NCI-H187 (cell line): ENCODE measurements around the gene ODAD2.
"Not testable (repeated sequence)": the region's sequence is repeated elsewhere in the genome, so short reads cannot be mapped to it uniquely, and the experiment has no call there.

Experiments
- DNase-seq, 2 experiments: peaks; one replicate each; lab custom pipeline; 2025; lab: John Stamatoyannopoulos, UW

Gene ODAD2, protein sequence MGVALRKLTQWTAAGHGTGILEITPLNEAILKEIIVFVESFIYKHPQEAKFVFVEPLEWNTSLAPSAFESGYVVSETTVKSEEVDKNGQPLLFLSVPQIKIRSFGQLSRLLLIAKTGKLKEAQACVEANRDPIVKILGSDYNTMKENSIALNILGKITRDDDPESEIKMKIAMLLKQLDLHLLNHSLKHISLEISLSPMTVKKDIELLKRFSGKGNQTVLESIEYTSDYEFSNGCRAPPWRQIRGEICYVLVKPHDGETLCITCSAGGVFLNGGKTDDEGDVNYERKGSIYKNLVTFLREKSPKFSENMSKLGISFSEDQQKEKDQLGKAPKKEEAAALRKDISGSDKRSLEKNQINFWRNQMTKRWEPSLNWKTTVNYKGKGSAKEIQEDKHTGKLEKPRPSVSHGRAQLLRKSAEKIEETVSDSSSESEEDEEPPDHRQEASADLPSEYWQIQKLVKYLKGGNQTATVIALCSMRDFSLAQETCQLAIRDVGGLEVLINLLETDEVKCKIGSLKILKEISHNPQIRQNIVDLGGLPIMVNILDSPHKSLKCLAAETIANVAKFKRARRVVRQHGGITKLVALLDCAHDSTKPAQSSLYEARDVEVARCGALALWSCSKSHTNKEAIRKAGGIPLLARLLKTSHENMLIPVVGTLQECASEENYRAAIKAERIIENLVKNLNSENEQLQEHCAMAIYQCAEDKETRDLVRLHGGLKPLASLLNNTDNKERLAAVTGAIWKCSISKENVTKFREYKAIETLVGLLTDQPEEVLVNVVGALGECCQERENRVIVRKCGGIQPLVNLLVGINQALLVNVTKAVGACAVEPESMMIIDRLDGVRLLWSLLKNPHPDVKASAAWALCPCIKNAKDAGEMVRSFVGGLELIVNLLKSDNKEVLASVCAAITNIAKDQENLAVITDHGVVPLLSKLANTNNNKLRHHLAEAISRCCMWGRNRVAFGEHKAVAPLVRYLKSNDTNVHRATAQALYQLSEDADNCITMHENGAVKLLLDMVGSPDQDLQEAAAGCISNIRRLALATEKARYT

DNA sequence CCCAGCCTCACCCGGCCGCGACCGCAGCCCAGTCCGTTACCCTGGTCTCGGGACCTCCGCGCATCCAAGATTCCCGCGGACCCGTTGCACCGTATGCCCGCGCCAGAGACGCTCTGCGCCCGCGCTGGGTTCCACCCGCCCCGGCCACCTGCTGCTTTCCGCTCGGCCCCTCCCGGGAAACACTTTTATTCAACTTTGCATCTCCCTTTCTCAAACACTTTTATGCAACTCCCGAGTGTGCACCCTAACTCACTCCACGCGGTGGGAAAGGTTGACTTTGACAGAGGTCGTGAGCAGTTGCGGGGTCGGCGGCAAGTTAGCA lies at the start of gene ODAD2:
TSS of gene ODAD2 (minus strand) at position 126 of the 322 bp plus-strand sequence. CDS start 3,937 bp downstream, outside the sequence.
- DNase-seq: no peak

DNA sequence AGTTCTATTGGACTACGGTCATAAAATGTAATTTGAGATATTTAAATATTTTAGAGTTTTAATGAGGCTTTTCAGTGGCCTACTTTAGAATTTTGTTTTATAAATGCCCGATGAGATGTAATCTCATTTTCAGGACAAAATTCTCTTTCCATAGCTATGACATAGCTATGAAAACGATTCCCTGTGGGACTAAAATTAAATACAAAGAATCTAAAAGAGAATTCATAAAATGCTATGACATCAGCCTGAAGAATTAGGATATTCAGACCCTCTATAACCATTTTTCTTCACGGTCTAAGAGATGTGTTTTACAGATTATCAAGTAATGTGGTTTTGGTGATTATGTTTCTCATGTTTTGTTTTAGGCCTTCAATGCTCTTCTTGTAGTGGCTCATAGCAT lies 48.2 kb upstream of the ODAD2 start:
- DNase-seq: no peak

DNA sequence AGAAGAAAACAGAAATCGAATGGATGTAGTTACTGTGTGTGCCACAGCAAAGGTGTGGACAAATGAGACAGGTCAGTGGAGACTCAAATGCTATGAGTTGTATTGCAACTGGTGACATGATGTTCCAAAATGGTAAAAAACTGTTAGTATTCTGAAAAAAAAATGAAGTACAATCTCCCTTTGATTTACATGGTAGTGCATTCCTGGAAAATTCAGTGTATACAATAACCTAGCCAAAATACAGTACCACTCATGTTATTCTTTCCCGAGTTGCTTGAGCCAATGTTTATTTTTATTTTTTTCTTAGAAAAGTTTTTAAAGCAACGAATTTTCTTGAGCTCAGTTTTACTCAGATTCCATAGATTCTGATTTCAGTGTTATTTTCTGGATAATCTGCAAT lies 47.7 kb upstream of the ODAD2 start:
- no peak for DNase-seq

DNA sequence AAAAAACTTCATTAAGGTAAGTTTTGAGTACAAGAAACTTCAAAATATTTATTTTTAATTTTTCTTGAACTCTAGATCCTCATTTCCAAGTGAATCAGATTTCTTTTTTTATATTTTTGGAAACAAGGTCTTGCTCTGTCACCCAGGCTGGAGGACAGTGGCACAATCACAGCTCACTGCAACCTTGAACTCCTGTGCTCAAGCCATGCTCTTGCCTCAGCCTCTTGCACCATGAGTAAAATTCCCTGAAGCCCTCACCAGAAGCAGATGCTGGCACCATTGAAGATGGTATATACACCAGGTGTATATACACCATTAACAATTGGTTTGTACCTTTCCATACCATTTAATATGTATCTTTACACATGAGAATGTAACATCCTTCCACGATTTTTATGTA lies 45.1 kb upstream of the ODAD2 start:
- DNase-seq: no peak

DNA sequence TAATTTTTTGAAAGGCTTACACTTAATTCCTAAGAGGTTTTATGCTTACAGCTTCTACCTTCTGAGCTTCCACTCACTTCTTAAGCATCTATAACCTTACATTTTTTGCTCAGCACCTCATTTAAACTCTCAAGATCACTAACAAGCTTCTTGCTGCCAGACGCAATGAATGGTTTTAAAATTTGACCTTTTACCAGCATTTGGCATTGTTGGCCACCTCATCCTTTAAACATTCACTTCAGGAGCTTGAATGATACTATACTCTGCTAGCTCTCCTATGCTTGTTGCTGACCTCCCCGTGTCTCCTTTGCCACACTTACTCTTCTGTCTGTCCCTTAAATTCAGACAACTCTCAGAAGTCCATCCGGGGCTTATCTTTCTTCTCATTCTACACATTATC lies 37.7 kb upstream of the ODAD2 start:
- no peak for DNase-seq

DNA sequence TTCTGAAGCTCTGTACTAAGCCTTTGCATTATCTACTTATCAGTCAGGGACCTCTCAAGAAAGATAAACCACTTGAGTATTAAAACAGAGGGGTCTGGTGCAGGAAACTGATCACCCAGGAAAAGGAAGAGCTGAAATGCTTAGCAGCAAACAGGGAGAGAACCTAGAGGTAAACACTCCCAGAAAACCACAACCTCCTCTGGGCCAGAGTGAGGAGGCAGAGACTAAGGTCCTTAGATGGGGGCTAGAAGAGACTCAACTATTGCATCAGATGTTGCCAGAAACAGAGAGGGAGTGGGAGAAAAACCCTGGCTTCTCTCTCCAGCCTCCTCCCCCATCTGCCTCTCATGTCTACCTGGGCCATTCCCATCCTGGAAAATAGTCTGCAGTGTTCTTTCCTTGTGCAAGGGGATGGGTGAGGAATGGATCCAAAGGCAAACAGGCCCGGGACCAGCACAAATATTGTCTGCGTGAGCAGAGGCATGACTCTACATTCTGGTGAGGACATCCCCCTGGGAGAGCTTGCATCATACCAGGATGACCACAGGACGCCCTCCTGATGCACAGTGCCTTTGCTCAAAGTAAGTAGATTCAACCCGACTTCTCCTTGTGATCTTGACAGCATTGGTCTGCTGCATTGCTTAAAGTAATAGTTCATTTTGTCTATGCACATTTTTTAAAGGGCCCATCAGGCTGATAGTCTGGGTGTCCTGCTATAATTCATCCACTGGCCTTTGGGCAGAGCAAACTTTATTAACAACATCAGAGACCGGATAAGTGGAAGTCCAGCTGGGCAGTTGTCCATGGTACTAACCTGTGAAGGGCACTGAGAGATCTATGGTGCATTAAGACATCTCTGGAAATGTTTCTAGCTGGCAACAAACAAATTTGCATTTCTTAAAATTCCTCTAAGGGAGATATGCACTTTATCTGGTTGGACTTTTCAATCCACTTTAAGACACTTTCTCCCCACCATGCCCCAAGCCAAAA lies 22.4 kb upstream of the ODAD2 start:
- no peak for DNase-seq

DNA sequence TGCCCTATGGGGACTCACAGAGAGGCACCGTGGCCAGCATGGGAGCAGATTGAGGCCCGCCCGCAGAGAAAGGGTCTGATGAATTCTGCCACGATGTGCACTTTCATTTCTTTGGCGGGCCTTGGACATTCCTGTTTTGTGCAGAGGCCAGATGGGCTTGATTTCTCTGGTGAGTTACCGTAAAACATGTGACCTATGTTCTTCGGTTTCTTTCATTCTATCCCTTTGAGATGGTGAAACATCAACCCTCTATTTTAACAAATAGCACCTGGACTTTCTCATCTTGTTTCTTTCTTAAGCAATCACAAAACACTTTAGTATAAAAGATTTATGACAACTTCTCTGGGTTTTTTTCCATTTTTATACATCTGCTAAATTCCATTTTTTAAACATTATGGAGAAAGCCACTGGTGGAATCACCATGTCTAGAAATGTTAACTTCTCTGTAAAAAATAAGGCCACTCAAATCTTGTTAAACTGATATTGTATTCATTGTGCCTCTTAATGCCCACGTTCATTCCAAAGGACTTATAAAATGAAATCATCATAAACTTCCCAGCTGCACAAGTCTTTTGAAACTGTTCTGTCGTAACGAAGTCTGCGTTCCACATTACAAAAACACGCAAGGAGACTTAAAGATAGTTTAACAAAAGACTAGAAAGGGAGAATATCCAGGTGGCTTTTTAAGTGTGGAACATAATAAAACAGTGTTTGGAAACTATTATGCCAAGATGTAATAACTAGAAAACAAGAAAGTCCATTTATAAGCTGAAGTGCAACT lies 21.4 kb upstream of the ODAD2 start:
- DNase-seq: no peak

DNA sequence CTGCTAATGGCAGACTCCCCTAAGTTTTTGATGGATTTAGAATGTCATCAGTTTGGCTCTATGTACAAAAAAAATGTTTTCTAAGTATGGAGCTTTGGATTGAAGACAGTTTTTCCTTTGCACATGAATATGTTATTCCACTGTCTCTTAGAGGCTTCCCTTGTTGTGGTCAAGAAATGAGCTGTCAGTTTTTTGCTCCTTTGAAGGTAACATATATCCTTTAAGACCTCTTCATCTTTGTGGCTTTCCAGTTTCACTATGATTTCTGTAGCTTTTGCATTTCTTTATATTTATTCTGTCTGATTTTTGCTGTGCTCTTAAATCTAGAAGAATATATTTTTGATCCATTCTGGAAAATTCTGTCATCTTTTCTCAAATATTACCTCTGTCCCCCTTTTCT lies 15.8 kb upstream of the ODAD2 start:
- DNase-seq: no peak

DNA sequence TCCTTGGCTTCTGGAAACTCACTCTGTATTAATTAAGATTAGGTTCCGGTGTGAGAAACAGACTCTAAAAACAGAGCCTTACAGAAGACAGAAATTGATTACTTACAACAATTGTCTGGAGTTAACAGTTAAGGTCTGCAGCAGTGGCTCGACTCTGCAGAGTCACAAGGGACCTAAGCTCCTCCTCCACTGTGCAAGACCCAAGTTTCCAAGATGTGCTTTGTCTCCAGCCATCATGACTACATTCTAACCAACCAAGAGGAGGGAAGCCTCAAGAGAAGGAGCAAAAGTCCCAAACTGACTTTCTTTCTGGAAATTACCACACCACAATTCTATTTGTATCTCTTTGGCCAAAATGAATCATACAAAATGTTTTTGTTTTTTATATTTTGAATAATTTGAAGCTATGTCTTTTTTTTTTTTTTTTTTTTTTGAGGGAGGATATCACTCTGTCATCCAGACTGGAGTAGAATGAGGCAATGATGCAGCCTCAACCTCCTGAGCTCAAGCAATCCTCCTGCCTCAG lies 14.2 kb upstream of the ODAD2 start:
- no peak for DNase-seq

DNA sequence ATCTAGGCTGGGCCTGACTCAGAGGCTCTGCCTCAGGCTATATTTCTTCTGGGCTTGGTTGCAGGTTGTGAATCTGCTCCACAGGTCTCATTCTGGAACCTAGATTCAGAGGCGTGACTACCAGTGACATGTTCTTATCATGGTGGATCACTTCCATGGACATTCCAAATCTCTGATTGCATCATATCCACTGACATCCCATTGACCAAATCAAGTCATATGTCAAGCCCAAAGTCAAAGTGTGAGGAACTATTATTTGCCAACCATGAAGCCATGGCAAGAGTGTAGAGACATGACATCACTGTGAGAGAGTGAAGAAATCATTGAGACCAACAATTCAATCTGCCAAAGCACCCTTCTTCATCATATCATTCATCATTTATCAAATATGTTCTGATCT lies 11.9 kb upstream of the ODAD2 start:
- DNase-seq: no peak

DNA sequence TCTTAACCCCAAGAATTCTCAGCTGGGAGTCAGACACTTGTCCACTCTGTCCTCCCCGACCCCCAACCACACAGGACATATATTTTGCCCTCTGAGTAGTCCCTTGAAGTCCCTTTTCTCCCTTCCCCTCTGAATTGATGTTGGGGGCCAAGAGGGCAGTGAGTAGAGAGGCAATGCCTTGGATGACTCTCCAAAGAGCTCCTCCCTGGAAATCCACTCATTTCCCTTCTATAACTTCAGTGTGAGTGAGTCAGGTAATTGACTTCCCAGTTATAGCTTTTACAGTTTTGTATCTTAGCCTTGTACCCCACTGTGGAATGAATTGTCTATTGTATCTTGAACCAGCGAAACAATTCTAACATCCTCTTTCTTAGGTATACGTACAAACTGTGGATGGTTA lies 9.2 kb upstream of the ODAD2 start:
- no peak for DNase-seq

DNA sequence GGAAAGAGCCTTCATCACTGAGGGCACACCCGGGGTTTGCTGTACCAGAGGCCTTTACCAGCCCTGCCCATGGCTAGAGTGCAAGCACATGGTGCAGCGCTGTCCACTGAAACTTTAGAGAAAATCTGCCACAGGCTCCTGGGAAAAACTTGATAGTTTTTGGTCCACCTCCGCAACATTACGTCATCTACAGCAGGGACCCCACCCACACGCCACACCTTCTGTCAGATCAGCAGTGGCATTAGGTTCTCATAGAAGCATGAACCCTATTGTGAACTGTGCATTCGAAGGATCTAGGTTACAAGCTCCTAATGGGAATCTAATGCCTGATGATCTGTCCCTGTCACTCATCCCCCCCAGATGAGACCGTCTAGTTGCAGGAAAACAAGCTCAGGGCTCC lies 2.5 kb upstream of the ODAD2 start:
- no peak for DNase-seq

DNA sequence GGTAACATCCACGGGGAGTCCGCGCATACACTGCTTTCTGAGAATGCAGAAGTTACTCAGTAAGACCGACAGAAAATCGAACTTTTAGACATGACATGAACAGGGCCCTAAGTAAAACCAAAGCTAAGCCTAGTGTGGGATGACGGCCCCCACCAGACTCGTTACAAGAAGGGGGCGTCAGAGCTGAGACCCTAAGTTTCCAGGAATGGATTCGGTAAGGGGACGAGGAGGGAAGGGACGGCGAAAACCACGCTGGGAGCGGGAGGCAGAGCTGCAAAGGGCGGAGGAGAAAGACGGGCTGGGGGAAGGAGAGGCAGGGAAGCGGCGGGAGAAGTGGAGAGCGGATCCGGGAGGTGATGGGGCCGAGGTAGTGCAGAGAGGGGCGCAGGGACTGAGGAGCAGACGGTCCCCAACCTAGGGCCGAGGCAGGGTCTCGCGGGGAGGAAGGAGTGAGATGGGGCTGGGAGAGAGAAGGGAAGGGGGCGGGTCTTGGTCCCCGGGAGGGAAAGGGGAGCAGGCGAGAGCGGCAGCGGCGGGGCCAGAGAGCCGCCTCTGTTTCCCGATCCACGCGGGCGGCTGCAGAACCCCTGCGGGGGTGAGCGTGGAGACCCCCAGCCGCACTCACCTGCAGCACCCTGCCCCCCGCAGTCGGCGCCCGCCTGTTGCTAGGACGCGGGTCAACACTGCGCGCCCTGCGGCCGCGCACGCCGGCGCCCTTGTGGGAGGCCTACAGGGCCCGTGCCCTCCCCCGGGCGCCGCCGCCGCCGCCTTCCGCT lies 513 bp downstream of the ODAD2 start:
- no peak for DNase-seq

DNA sequence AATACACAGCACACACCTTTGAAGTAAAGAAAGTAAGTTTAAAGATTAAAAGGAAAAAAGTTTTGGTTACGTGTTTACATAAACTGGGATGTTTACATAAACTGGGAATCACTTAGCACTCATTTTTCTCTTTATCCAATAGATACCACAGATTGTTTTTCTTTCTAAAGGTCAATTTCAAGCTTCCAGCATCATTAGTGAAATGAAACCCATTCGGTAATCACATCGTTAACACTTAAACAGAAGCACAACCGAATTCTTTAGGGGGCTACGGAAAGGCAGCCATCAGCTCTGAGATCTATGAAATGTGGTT lies 1.1 kb downstream of the ODAD2 start:
- DNase-seq: no peak

DNA sequence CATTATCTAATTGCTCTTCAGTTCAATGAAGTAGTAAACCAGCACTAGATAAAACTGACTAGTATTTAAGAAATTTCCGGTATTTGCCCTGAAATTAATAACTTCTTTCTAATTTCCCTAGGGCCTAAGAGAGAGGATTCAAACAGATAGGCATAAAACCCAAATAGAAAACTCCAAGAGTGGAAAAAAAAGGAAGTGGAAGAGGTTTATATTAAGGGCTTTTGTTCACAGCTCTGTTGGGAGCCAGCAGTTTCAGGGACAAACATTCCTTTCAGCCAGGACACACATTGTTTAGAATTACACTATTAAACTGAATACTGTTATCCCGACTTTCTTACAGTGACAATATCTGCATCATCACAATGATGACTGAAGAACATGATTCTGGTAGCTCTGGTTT lies 3.6 kb downstream of the ODAD2 start:
- no peak for DNase-seq

DNA sequence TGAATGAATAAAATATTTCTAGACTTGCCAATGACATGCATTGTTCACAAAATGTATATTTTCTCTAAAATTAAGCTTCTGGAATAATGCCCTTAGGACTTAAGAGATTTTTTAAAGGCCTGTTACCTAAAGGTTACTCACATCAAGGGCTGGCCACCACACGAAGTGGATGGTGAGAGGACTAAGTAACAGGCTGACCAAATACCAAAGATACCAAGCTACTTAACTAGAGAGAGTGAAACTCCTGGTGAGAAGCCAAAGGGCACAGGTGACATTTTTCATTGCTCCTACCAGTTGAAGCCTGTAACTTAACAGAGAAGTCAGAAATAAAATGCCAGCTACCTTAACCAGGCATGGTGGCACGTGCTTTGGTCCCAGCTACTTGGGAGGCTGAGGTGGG lies 9.5 kb downstream of the ODAD2 start:
- not testable (repeated sequence) for DNase-seq

DNA sequence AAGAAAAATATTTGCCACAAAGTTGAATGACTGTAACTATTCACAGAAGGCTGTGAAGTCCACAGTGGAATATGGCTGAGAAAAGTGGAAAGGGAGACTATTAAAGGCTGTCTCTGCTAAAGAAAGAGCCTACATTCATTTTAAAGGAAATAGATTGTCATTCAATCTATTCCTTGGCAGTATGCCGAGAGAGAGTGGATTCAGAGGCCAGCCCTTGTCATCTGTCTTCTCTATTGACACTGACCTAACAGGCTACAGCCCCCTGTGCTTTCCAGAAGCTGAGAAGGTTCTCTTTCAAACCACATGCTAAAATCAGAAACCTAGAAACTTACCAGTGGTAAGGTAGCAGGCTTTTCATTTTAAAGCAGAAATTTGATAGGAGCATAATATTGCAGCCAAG lies 12.1 kb downstream of the ODAD2 start:
- DNase-seq: no peak

DNA sequence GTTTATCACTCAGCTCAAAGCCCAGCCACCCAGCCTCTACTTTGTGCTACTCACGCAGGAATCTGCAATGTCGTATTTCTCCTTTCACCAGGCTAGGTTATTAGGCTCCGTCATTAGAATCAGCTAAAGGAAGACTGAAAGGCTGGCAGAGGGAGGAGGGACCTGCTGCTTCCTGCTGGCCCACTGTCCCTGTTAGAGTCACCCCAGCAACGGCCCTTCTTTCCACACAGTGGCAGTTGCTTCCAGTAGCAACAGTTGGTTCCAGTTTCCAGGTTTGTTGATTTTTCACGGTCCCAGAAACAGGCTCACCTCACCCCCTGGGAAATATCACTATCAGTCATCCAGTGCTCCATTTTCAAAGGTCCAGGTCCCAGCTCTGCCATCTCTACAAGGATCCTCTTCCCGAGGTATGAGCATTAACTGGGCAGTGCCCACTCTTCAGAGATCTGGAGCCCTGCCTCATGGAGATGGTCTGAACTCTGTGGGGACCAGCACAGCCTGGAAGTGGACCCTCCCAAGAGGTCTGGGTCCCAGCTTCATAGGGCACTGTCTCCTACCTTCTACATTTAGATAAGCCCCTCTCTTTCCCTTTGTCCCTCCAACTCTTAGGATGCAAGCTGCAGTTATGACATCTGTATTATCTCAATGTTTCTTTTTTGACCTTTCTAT lies 15.9 kb downstream of the ODAD2 start:
- DNase-seq: no peak

DNA sequence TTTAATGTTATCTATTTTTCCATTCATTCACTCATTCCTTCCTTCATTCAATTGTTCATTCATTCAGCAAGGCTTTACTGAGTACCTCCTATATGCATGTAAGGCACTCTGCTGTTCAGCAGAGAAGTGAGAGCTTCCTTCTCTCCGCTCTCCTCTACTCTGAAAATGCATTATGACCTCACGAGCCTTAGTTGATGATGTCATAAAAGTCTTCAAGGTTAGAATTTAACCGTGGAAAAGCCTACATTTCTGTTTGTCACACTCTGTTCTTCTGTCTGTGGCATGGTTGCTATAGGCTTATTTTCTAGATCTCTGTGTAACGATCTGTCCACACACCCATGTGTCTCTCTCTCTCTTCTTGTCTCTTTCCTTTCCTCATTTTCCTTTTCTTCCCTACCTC lies 17.1 kb downstream of the ODAD2 start:
- no peak for DNase-seq

DNA sequence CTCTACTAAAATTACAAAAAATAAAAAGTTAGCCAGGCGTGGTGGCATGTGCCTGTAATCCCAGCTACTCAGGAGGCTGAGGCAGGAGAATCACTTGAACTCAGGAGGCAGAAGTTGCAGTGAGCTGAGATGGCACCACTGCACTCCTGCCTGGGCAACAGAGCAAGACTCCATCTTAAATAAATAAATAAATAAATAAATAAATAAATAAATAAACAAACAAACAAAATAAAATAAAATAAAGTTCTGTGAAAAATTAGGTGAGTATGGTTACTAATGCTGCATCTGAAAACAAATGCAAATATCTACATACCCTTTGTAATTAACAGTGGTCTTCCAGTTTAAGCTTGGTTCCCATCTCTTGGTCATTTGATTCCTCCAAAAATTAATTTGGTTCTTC lies 28.1 kb downstream of the ODAD2 start:
- not testable (repeated sequence) for DNase-seq
